Pancreas (tissue), 10 donors: Measurements from ENCODE around the gene ZNF217. TPM values are rescaled to one million over a fixed set of nuclear protein-coding genes. Genes with fewer than 3 reads are reported as not detected.

Experiments
- ATAC-seq, 4 donors: fragments of 200-7000 bp; cut with Tn5 transposase; one replicate each; pipeline versions ENCODE4 v1.8.0 to v1.9.1; 2020; ENCODE audit warnings: mild to moderate bottlenecking in 4 of 4, moderate library complexity in 4 of 4
- DNase-seq, 6 donors: peaks; one replicate each; pipeline ENCODE4 v3.0.0-alpha.2; 2020
- FAIRE-seq: peaks from 2 replicates; lab custom pipeline; 2012; peaks lifted over from hg19 to GRCh38; lab: Jason Lieb, UNC
- H3K27ac ChIP-seq, 4 donors: fragments of 200-600 bp; sonication (generic); 1 replicate in 3 of 4; 2 replicates in 1 of 4; pipeline versions ENCODE4 v1.5.0 to v1.8.0; 2020
- H3K27me3 ChIP-seq, 4 donors: fragments of 200-600 bp; one replicate each; pipeline ENCODE4 v1.8.0; 2021
- H3K36me3 ChIP-seq, 3 donors: fragments of 200-600 bp; sonication (generic) in 1 of 3; one replicate each; pipeline versions ENCODE4 v1.5.0 to v1.8.0; 2020 to 2021
- H3K4me1 ChIP-seq, 3 donors: fragments of 200-600 bp; one replicate each; pipeline ENCODE4 v1.8.0; 2021
- H3K4me3 ChIP-seq, 4 donors: fragments of 200-600 bp; sonication (generic) in 2 of 4; one replicate each; pipeline versions ENCODE4 v1.5.0 to v1.8.0; 2020 to 2021
- H3K9me3 ChIP-seq, 4 donors: fragments of 200-600 bp; one replicate each; pipeline ENCODE4 v1.8.0; 2021
- WGBS, 2 donors: extraction: QIAGEN DNeasy Blood & Tissue Kit; methylation state at CpG; one replicate each; pipeline ENCODE4 v1.1.7; 2013; 5-methylcytosine and 5-hydroxymethylcytosine counted together
- intact Hi-C, 3 donors: fragments of 100-400 bp; cut with DNase I; formaldehyde crosslinking; loops; one replicate each; pipeline versions ENCODE4 v1.11.1 to v1.14.2; 2022
- polyA plus RNA-seq, 2 donors: library from polyadenylated mRNA; stranded (reverse); fragments of 200-250 nt; gene quantifications; one replicate each; pipeline ENCODE4 v1.2.3, GENCODE V29; 2013
- total RNA-seq, 6 donors: library from RNA; stranded (reverse); fragmentation: NEBNext Ultra II Directional in 4 of 6; extraction: Animal tissue kit (Norgen Biotek cat#: 25700) in 4 of 6; gene quantifications; one replicate each; pipeline versions ENCODE4 v1.2.1 to v1.2.4, GENCODE V29; 2021 to 2023
- TF ChIP-seq, protein P1 (sequence below), 4 donors: fragments of 200-600 bp; sonication (generic) in 3 of 4; IDR thresholded peaks; one replicate each; pipeline versions ENCODE4 v1.5.0 to v1.8.0; 2021; ENCODE audit warnings: antibody characterized with exemption in 4 of 4
- donor health status: healthy with polysubstance abuse.
- donor health status: DM: no; HTN: no; CAD: no; lungs with moderate emphysema.
- donor health status: DM: no; HTN: no; CAD: no.
- donor health status: control.
- donor health status: control.
- donor health status: Bipolar disorder and iron deficiency.
- donor health status: DM: yes; HTN: yes; CAD: no.
- donor health status: DM: no; HTN: no; CAD: no.
- donor health status: DM: no; HTN: no; CAD: no.
- donor health status: DM: yes; HTN: yes; CAD: no.

Gene ZNF217
- total and polyA plus RNA-seq, 8 donors = 4.2 to 29.5 (median 12.8) TPM

GRCh38 chr20:53582574-53583351 lies 10.9 kb downstream of the ZNF217 start:
- Histone ChIP-seq H3K27me3 (no peaks in the 10 kb centered on the region), H3K4me1 (peaks cover 16 to 62% (median 22%) of the 10 kb centered on the region in 3 donors), H3K9me3 (no peaks in the 10 kb centered on the region), H3K27ac (peak overlapping the region in 2 of 4 donors; percentile 37 to 45), H3K36me3 (peaks cover 0 to 21% (median 11%) of the 10 kb centered on the region in 3 donors), H3K4me3 (no peak overlapping the region)
- DNase-seq = peak in 1 of 6 donors; percentile 16
- 41 to 43% methylated on average over 13 of the region's 13 CpGs for WGBS, 2 donors
- intact Hi-C loops = loop anchor here in 1 of 3 donors (10.0 kb wide), 1 partner anchor 282 kb away; no protein-coding TSS in a partner anchor
- peak in 3 of 4 donors; percentile 37 to 67 (median 38) for ATAC-seq
- no peak for FAIRE-seq
- TF ChIP-seq, protein P1, sequence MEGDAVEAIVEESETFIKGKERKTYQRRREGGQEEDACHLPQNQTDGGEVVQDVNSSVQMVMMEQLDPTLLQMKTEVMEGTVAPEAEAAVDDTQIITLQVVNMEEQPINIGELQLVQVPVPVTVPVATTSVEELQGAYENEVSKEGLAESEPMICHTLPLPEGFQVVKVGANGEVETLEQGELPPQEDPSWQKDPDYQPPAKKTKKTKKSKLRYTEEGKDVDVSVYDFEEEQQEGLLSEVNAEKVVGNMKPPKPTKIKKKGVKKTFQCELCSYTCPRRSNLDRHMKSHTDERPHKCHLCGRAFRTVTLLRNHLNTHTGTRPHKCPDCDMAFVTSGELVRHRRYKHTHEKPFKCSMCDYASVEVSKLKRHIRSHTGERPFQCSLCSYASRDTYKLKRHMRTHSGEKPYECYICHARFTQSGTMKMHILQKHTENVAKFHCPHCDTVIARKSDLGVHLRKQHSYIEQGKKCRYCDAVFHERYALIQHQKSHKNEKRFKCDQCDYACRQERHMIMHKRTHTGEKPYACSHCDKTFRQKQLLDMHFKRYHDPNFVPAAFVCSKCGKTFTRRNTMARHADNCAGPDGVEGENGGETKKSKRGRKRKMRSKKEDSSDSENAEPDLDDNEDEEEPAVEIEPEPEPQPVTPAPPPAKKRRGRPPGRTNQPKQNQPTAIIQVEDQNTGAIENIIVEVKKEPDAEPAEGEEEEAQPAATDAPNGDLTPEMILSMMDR (IDR thresholded peaks at IDR 0.05) = no peak

GRCh38 chr20:53582251-53582570 lies 11.4 kb downstream of the ZNF217 start:
- Histone ChIP-seq H3K4me3 (no peak overlapping the region), H3K36me3 (peaks cover 0 to 21% (median 14%) of the 10 kb centered on the region in 3 donors), H3K27me3 (no peaks in the 10 kb centered on the region), H3K27ac (no peak overlapping the region), H3K4me1 (peaks cover 16 to 62% (median 22%) of the 10 kb centered on the region in 3 donors), H3K9me3 (no peaks in the 10 kb centered on the region)
- intact Hi-C loops = loop anchor here in 1 of 3 donors (10.0 kb wide), 1 partner anchor 283 kb away; no protein-coding TSS in a partner anchor
- WGBS, 2 donors = 91 to 93% methylated on average over 9 of the region's 9 CpGs
- TF ChIP-seq, protein P1 (IDR thresholded peaks at IDR 0.05) = no peak
- no peak for ATAC-seq
- no peak for DNase-seq
- FAIRE-seq = no peak

- ATAC-seq (no peak), FAIRE-seq (no peak), DNase-seq (peak in 1 of 6 donors; percentile 14)
- H3K36me3 ChIP-seq = peaks cover 0 to 22% (median 20%) of the 10 kb centered on the region in 3 donors
- H3K27ac ChIP-seq = peak overlapping the region in 1 of 4 donors; percentile 1
- peaks cover 16 to 60% (median 22%) of the 10 kb centered on the region in 3 donors for H3K4me1 ChIP-seq
- intact Hi-C loops = loop anchor here in 1 of 3 donors (10.0 kb wide), 1 partner anchor 283 kb away; no protein-coding TSS in a partner anchor
- no peak overlapping the region for H3K4me3 ChIP-seq
- H3K27me3 ChIP-seq = no peaks in the 10 kb centered on the region
- 90 to 92% methylated on average over 44 of the region's 44 CpGs for WGBS, 2 donors
- H3K9me3 ChIP-seq = no peaks in the 10 kb centered on the region
- TF ChIP-seq, protein P1 (IDR thresholded peaks at IDR 0.05) = no peak
Observed at GRCh38 chr20:53581444-53582250, 12.0 kb downstream of the ZNF217 start.

- Histone ChIP-seq H3K36me3 (peaks cover 0 to 33% (median 30%) of the 10 kb centered on the region in 3 donors), H3K27ac (peak overlapping the region in 3 of 4 donors; percentile 27 to 80 (median 73)), H3K4me1 (peaks cover 16 to 52% (median 22%) of the 10 kb centered on the region in 3 donors), H3K9me3 (no peaks in the 10 kb centered on the region), H3K27me3 (no peaks in the 10 kb centered on the region), H3K4me3 (peak overlapping the region in 1 of 4 donors; percentile 6)
- no peak for ATAC-seq
- no peak for FAIRE-seq
- TF ChIP-seq, protein P1 (IDR thresholded peaks at IDR 0.05) = no peak
- intact Hi-C loops = loop anchor here in 1 of 3 donors (10.0 kb wide), 1 partner anchor 284 kb away; no protein-coding TSS in a partner anchor
- DNase-seq = peak in 1 of 6 donors; percentile 13
- 67 to 74% methylated on average over 7 of the region's 7 CpGs for WGBS, 2 donors
Observed at GRCh38 chr20:53580376-53581111, 13.1 kb downstream of the ZNF217 start.
